ENCODE results near the gene ACOX1.

Gene ACOX1

GRCh38 chr17:75931062-75931461 is 47.9 kb downstream of the ACOX1 start:
- no peak for DNase-seq

- DNase-seq, result peak in 1 of 2 experiments; percentile 50
Observed at GRCh38 chr17:75927286-75927922, 51.6 kb downstream of the ACOX1 start.

GRCh38 chr17:75926456-75926855 is 52.5 kb downstream of the ACOX1 start:
- no peak for DNase-seq

- no peak for DNase-seq
Observed at GRCh38 chr17:75925912-75926311, 53.1 kb downstream of the ACOX1 start.

GRCh38 chr17:75925103-75925502 is 53.9 kb downstream of the ACOX1 start:
- DNase-seq, result no peak

- no peak for DNase-seq
Observed at GRCh38 chr17:75922963-75923874, 55.7 kb downstream of the ACOX1 start.

GRCh38 chr17:75922173-75922961 is 56.6 kb downstream of the ACOX1 start:
- no peak for DNase-seq

- DNase-seq, result no peak
Observed at GRCh38 chr17:75921596-75921995, 57.4 kb downstream of the ACOX1 start.

GRCh38 chr17:75920045-75920560 is 58.9 kb downstream of the ACOX1 start:
- DNase-seq, result no peak

- DNase-seq, result no peak
Observed at GRCh38 chr17:75919611-75920010, 59.4 kb downstream of the ACOX1 start.

- DNase-seq, result no peak
Observed at GRCh38 chr17:75917917-75918445, 61.0 kb downstream of the ACOX1 start.

GRCh38 chr17:75917141-75917916 is 61.6 kb downstream of the ACOX1 start:
- no peak for DNase-seq

- no peak for DNase-seq
Observed at GRCh38 chr17:75915268-75915667, 63.7 kb downstream of the ACOX1 start.

- DNase-seq, result no peak
Observed at GRCh38 chr17:75914643-75915267, 64.2 kb downstream of the ACOX1 start.

GRCh38 chr17:75913537-75914210 is 65.3 kb downstream of the ACOX1 start:
- DNase-seq, result no peak

GRCh38 chr17:75910699-75911098 is 68.3 kb downstream of the ACOX1 start:
- no peak for DNase-seq

GRCh38 chr17:75909812-75910274 is 69.1 kb downstream of the ACOX1 start:
- DNase-seq, result peak in 1 of 2 experiments; percentile 48

GRCh38 chr17:75909051-75909811 is 69.7 kb downstream of the ACOX1 start:
- DNase-seq, result peak in 1 of 2 experiments; percentile 61

- no peak for DNase-seq
Observed at GRCh38 chr17:75908201-75908600, 70.8 kb downstream of the ACOX1 start.

Measured in NCI-H526 (cell line).